ENCODE measurements around the gene CREG2. TPM values are rescaled to one million over a fixed set of nuclear protein-coding genes. Genes with fewer than 3 reads are reported as not detected.

CREG2 gene
- total RNA-seq, 1 donor from 2014 or later, result 23.6 TPM

GRCh38 chr2:101296371-101296770, 90.9 kb downstream of the CREG2 start:
- no peaks in the 10 kb centered on the region for H3K36me3 Mint-ChIP-seq (ENCODE audit: low read depth, unreplicated experiment)
- no peak for DNase-seq (ENCODE audit: low spot score)
- H3K4me1 Mint-ChIP-seq (ENCODE audit: unreplicated experiment), result no peaks in the 10 kb centered on the region
- H3K9me3 Mint-ChIP-seq (ENCODE audit: unreplicated experiment), result no peaks in the 10 kb centered on the region
- H3K27ac Mint-ChIP-seq (ENCODE audit: unreplicated experiment), result no peak overlapping the region
- TF ChIP-seq, protein P1, sequence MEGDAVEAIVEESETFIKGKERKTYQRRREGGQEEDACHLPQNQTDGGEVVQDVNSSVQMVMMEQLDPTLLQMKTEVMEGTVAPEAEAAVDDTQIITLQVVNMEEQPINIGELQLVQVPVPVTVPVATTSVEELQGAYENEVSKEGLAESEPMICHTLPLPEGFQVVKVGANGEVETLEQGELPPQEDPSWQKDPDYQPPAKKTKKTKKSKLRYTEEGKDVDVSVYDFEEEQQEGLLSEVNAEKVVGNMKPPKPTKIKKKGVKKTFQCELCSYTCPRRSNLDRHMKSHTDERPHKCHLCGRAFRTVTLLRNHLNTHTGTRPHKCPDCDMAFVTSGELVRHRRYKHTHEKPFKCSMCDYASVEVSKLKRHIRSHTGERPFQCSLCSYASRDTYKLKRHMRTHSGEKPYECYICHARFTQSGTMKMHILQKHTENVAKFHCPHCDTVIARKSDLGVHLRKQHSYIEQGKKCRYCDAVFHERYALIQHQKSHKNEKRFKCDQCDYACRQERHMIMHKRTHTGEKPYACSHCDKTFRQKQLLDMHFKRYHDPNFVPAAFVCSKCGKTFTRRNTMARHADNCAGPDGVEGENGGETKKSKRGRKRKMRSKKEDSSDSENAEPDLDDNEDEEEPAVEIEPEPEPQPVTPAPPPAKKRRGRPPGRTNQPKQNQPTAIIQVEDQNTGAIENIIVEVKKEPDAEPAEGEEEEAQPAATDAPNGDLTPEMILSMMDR (IDR thresholded peaks at IDR 0.05; ENCODE audit: unreplicated experiment), result no peak
- no peaks in the 10 kb centered on the region for H3K27me3 Mint-ChIP-seq (ENCODE audit: unreplicated experiment)
- no peak overlapping the region for H3K4me3 Mint-ChIP-seq (ENCODE audit: unreplicated experiment)

DNA sequence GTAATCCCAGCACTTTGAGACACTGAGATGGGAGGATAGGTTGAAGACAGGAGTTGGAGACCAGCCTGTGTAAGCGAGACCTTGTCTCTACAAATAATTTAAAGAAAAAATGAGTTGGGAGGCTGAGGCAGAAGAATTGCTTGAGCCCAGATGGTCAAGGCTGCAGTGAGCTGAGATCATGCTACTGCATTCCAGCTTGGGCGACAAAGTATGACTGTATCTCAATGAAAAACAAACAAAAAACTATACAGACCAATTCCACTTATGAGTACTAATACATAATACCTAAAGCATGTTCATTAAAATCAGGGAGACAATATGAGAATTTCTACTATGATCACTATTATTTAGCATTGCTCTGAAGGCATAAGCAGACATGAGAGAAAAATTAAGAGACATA, 91.4 kb downstream of the CREG2 start:
- H3K4me3 Mint-ChIP-seq (ENCODE audit: unreplicated experiment), result no peak overlapping the region
- H3K36me3 Mint-ChIP-seq (ENCODE audit: low read depth, unreplicated experiment), result no peaks in the 10 kb centered on the region
- H3K4me1 Mint-ChIP-seq (ENCODE audit: unreplicated experiment), result no peaks in the 10 kb centered on the region
- H3K9me3 Mint-ChIP-seq (ENCODE audit: unreplicated experiment), result no peaks in the 10 kb centered on the region
- H3K27ac Mint-ChIP-seq (ENCODE audit: unreplicated experiment), result no peak overlapping the region
- no peak for DNase-seq (ENCODE audit: low spot score)
- TF ChIP-seq, protein P1 (IDR thresholded peaks at IDR 0.05; ENCODE audit: unreplicated experiment), result no peak
- H3K27me3 Mint-ChIP-seq (ENCODE audit: unreplicated experiment), result no peaks in the 10 kb centered on the region

Small RNA genes within 50 kb of the gene (microRNA-seq; reads per million reads assigned to microRNA genes)
- 0.28 reads per million for gene MIR5696 (ENCODE audit: unreplicated experiment)

Other genes starting within 250 kb of the CREG2 start
- gene TBC1D8, start 236.1 kb downstream of the CREG2 start, total RNA-seq (ENCODE audit: unreplicated experiment), result 27.5 TPM
- gene CNOT11, start 134.6 kb downstream of the CREG2 start, total RNA-seq (ENCODE audit: unreplicated experiment), result 47.1 TPM
- gene RNF149, start 78.8 kb downstream of the CREG2 start, total RNA-seq (ENCODE audit: unreplicated experiment), result 32.0 TPM
- gene RFX8, start 87.6 kb upstream of the CREG2 start, total RNA-seq (ENCODE audit: unreplicated experiment), result 5.0 TPM